Measurements from ENCODE around the gene TP53I11. TPM values are rescaled to one million over a fixed set of nuclear protein-coding genes. Genes with fewer than 3 reads are reported as not detected.

TP53I11 gene
- total and polyA plus RNA-seq, 9 of the 15 experiments (the other 6 are each of a cell fraction or from before 2014, with no cell fraction given) = 0.14 to 2.5 (median 1.2) TPM; not detected in 2

GRCh38 chr11:44928816-44929215 lies 21.9 kb downstream of the TP53I11 start:
- ATAC-seq (no peak), FAIRE-seq (no peak), DNase-seq (ENCODE audit: extremely low read depth in 1 of 4, low spot score in 3 of 4) (no peak)
- Histone ChIP-seq H3K4me1 (replicated peaks in 1 of 2; ENCODE audit: control insufficient read depth in 2 of 2, insufficient read depth in 2 of 2, low read length in 2 of 2) (peaks cover 0 to 2% of the 10 kb centered on the region in 2 experiments; a peak in 1 of 5 replicates), H3K36me3 (ENCODE audit: control insufficient read depth, insufficient read depth, low read length) (no peaks in the 10 kb centered on the region), H3K9me1 (ENCODE audit: control insufficient read depth, insufficient read depth, low read length) (no peaks in the 10 kb centered on the region), H3K27ac (ENCODE audit: extremely low read depth, low read depth, low read length) (no peak overlapping the region), H3K9me3 (replicated peaks; ENCODE audit: control insufficient read depth, insufficient read depth, low read depth, low read length) (no peaks in the 10 kb centered on the region), H2AFZ (ENCODE audit: low read depth, low read length) (no peak overlapping the region), H3K79me2 (ENCODE audit: control insufficient read depth, insufficient read depth, low read length) (no peaks in the 10 kb centered on the region), H3K4me3 (no peak overlapping the region), H3K27me3 (ENCODE audit: control insufficient read depth in 2 of 2, insufficient read depth in 2 of 2, low read length in 2 of 2) (peaks cover 0 to 35% of the 10 kb centered on the region in 2 experiments; a peak in 2 of 5 replicates), H3K4me2 (ENCODE audit: insufficient read depth, low read length) (no peak overlapping the region), H3K9ac (ENCODE audit: insufficient read depth in 1 of 2, low read depth in 2 of 2, low read length in 2 of 2) (no peak overlapping the region), H4K20me1 (replicated peaks; ENCODE audit: control insufficient read depth, insufficient read depth, low read length) (peaks cover 8% of the 10 kb centered on the region; the same call in 1 of the 2 replicates)
- WGBS (ENCODE audit: insufficient coverage, low coverage, missing lambda C conversion rate) = 0% methylated on average over 1 of the region's 4 CpGs
- intact Hi-C loops (cut with micrococcal nuclease) = no loop called here
- ChIA-PET POLR2A (interaction anchor here (0.6 to 1.0 kb wide), 2 partner anchors 12 to 420 kb away, joined by 4 read pairs; no protein-coding TSS in a partner anchor), CTCF (ENCODE audit: low intra/inter-chr PET ratio) (no interaction called here)
- TF ChIP-seq EWSR1 (IDR thresholded peaks at IDR 0.05; ENCODE audit: borderline replicate concordance, low read depth, partially characterized antibody) = no peak
- no peak for TF ChIP-seq RB1 (IDR thresholded peaks at IDR 0.05; ENCODE audit: low read depth)
- TF ChIP-seq KLF16 (IDR thresholded peaks at IDR 0.05) = no peak
- TF ChIP-seq SMAD3 (CRISPR knock-in tag; conservative IDR thresholded peaks at IDR 0.05) = no peak
- TF ChIP-seq PML (IDR thresholded peaks at IDR 0.05; ENCODE audit: low read length) = no peak
- TF ChIP-seq ZNF12 (CRISPR knock-in tag; IDR thresholded peaks at IDR 0.05) = no peak
- no peak for TF ChIP-seq NCOA6 (IDR thresholded peaks at IDR 0.05)
- no peak for TF ChIP-seq ZNF431 (CRISPR knock-in tag; IDR thresholded peaks at IDR 0.05)
- no peak for TF ChIP-seq SAP30 (IDR thresholded peaks at IDR 0.05; ENCODE audit: borderline replicate concordance, insufficient read depth, low read depth, low read length, poor library complexity, severe bottlenecking)
- no TSS peak for BruUV-seq (replicated peaks)
- in situ Hi-C loops (cut with MboI) = loop anchor here (5.0 kb wide), 2 partner anchors 178 to 398 kb away; no protein-coding TSS in a partner anchor

All from K562 (cell line).